Right atrium auricular region (tissue), 2 donors: ENCODE measurements around the gene THAP9. TPM values are rescaled to one million over a fixed set of nuclear protein-coding genes. Genes with fewer than 3 reads are reported as not detected.
"Not testable (repeated sequence)": the region's sequence is repeated elsewhere in the genome, so short reads cannot be mapped to it uniquely, and the experiment has no call there.

Experiments used
- DNase-seq: peaks from one replicate; pipeline ENCODE4 v3.0.0-alpha.2; 2019; ENCODE audit warnings: low spot score
- H3K27ac ChIP-seq, 2 donors: fragments of 200-600 bp; sonication (generic); 1 replicate in 1 of 2; 2 replicates in 1 of 2; pipeline ENCODE4 v1.5.1; 2016 to 2019
- H3K27me3 ChIP-seq, 2 donors: fragments of 200-600 bp; sonication (generic); one replicate each; pipeline versions ENCODE4 v1.5.1 to v1.6.0; 2017 to 2019
- H3K36me3 ChIP-seq: fragments of 200-600 bp; sonication (generic); one replicate; pipeline ENCODE4 v1.5.1; 2016
- H3K4me1 ChIP-seq, 2 donors: fragments of 200-600 bp; sonication (generic); one replicate each; pipeline versions ENCODE4 v1.5.1 to v1.6.0; 2017 to 2019
- H3K4me3 ChIP-seq, 2 donors: fragments of 200-600 bp; sonication (generic); 1 replicate in 1 of 2; 2 replicates in 1 of 2; pipeline ENCODE4 v1.5.1; 2017 to 2019; ENCODE audit warnings: mild to moderate bottlenecking in 1 of 2, moderate library complexity in 1 of 2
- H3K9me3 ChIP-seq, 2 donors: fragments of 200-600 bp; sonication (generic); one replicate each; pipeline ENCODE4 v1.5.1; 2019
- total RNA-seq, 2 donors: library from RNA; depleted of rRNA; stranded (reverse); fragments of >200 nt; gene quantifications; one replicate each; pipeline ENCODE4 v1.1.0, GENCODE V29; 2016
- TF ChIP-seq, protein P1 (sequence below), 2 donors: fragments of 200-600 bp; sonication (generic); IDR thresholded peaks; one replicate each; pipeline ENCODE4 v1.5.1; 2019; ENCODE audit warnings: antibody characterized with exemption in 2 of 2

The THAP9 gene
- 1 to 10 TPM; 2.2 to 3.0 TPM for total RNA-seq

DNA sequence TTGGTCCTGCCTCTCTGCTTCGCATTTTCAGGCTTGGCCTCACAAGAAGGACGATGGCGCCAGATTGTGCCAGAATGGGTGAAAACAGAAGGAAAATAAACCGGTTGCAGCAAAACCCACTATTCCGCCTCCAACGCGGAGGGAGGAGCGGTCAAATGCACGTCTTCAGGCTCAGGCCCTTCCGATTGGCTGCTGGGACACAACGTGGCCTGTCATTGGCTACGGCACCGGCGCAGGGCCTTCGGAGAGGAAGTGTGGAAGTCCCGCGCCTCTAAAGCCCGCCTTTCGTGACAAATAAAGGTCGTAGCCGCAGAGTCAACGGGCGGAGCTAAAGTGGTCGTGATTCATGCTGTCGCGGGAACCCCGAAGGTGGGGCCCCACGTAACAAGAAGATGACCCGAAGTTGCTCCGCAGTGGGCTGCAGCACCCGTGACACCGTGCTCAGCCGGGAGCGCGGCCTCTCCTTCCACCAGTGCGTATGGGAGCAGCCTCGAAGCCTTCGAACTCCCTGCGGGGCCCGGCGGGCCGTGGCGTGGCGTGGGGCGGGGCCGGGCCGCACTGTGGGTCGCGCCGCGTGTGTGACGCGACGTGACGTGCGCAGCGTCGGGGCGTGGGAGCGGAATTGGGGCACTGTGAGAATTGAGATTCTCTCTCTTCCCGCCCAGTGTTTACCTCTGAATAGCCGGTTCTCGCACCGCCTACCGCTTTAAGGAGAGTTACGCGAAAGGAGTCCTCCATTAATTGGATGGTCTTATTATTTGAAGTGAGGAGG lies at the start of gene THAP9:
TSS of gene THAP9 (plus strand) at position 325 of the 772 bp plus-strand sequence. CDS start at position 393, 68 bp downstream.
- H3K4me1 ChIP-seq = peaks cover 0 to 33% of the 10 kb centered on the region in 2 donors
- peak within 1 kb of the TSS; percentile 97 to 98 for H3K27ac ChIP-seq
- peaks cover 10% of the 10 kb centered on the region for H3K36me3 ChIP-seq
- peak; percentile 100 for DNase-seq
- H3K4me3 ChIP-seq = peak within 1 kb of the TSS; percentile 58 to 79
- no peaks in the 10 kb centered on the region for H3K9me3 ChIP-seq
- H3K27me3 ChIP-seq = no peaks in the 10 kb centered on the region
- TF ChIP-seq, protein P1, sequence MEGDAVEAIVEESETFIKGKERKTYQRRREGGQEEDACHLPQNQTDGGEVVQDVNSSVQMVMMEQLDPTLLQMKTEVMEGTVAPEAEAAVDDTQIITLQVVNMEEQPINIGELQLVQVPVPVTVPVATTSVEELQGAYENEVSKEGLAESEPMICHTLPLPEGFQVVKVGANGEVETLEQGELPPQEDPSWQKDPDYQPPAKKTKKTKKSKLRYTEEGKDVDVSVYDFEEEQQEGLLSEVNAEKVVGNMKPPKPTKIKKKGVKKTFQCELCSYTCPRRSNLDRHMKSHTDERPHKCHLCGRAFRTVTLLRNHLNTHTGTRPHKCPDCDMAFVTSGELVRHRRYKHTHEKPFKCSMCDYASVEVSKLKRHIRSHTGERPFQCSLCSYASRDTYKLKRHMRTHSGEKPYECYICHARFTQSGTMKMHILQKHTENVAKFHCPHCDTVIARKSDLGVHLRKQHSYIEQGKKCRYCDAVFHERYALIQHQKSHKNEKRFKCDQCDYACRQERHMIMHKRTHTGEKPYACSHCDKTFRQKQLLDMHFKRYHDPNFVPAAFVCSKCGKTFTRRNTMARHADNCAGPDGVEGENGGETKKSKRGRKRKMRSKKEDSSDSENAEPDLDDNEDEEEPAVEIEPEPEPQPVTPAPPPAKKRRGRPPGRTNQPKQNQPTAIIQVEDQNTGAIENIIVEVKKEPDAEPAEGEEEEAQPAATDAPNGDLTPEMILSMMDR (IDR thresholded peaks at IDR 0.05) = no peak

DNA sequence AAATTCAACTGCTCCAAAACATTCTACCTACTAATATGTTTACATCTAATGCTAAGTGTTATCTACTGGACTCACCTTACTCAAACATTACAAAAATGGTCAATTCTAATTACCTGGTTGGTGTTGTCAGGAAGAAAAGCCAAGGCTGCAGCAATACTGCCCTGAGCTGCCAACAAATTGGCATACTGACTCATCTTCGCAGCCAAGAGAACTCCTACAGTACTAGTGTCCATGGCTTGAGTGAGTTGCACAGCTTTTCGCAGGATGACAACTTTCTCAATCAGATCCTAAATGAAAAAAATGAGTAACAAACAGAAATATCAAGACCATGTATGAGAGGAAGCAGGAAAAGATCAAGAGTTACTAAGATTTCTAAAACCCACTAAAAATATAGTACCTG lies 49.2 kb upstream of the THAP9 start:
- Histone ChIP-seq H3K27me3 (no peaks in the 10 kb centered on the region), H3K4me3 (no peak overlapping the region), H3K9me3 (no peaks in the 10 kb centered on the region), H3K4me1 (no peaks in the 10 kb centered on the region), H3K27ac (no peak overlapping the region), H3K36me3 (peaks cover 91% of the 10 kb centered on the region)
- TF ChIP-seq, protein P1 (IDR thresholded peaks at IDR 0.05) = no peak
- DNase-seq = no peak

DNA sequence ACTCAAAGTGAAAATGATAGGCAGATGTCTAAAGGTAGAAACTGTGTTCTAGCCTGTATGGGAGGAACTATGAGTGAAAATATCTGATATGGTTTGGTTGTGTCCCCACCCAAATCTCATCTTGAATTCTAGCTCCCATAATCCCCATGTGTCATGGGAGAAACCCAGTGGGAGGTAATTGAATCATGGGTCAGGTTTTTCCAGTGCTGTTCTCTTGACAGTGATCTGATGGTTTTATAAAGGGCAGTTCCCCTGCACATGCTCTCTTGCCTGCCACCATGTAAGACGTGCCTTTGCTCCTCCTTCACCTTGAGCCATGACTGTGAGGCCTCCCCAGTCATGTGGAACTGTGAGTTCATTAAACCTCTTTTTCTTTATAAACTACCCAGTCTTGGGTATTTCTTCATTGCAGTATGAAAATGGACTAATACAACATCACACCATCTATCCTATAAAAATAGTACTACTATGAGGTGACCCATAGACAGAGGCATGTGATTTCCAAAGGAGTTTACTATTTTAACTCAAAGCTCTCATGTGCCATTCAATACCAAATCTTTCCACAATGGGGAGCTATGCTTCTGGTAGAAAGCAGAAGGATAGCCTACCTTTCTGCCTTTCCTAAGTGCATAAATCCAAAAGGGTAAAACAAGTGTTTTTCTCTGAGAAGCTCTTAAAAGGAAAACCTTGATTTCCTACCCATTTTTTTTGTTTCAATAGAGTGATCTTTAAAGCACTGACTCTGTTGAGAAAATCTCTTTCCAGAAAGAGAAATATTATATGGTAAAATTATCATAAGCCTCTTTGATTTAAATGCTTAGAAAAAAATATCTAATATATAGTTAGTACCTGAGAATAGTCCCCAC lies 48.4 kb upstream of the THAP9 start:
- H3K9me3 ChIP-seq = no peaks in the 10 kb centered on the region
- H3K27me3 ChIP-seq = no peaks in the 10 kb centered on the region
- peaks cover 91% of the 10 kb centered on the region for H3K36me3 ChIP-seq
- TF ChIP-seq, protein P1 (IDR thresholded peaks at IDR 0.05) = peak in 1 of 2 donors; percentile 49
- no peak overlapping the region for H3K4me3 ChIP-seq
- no peaks in the 10 kb centered on the region for H3K4me1 ChIP-seq
- no peak overlapping the region for H3K27ac ChIP-seq
- no peak for DNase-seq

DNA sequence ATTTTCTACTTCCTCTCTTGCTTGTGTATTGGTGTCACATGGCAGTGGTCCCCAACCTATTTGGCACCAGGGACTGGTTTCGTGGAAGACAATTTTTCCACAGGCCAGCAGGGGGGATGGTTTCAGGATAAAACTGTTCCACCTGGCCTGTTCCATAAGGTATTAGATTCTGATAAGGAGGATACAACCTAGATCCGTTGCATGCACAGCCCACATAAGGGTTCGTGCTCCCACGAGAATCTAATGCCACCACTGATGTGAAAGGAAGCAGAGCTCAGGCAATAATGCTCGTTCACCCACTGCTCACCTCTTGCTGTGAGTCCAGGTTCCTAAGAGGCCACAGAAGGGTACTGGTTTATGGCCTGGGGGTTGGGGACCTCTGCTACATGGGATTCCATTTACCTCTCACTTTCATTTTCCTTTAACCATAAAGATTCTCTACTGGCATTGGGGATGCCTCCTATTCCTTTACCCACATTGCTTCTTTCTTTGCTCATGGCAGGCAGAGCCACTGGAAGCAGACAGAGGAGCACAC lies 47.7 kb upstream of the THAP9 start:
- Histone ChIP-seq H3K27me3 (no peaks in the 10 kb centered on the region), H3K9me3 (no peaks in the 10 kb centered on the region), H3K27ac (no peak overlapping the region), H3K4me3 (no peak overlapping the region), H3K36me3 (peaks cover 91% of the 10 kb centered on the region), H3K4me1 (no peaks in the 10 kb centered on the region)
- TF ChIP-seq, protein P1 (IDR thresholded peaks at IDR 0.05) = no peak
- no peak for DNase-seq

- H3K4me1 ChIP-seq, H3K27me3 ChIP-seq: not testable (repeated sequence)
- H3K36me3 ChIP-seq = peaks cover 73% of the 10 kb centered on the region
Observed at GRCh38 chr4:82860487-82860886, 40.0 kb upstream of the THAP9 start.

DNA sequence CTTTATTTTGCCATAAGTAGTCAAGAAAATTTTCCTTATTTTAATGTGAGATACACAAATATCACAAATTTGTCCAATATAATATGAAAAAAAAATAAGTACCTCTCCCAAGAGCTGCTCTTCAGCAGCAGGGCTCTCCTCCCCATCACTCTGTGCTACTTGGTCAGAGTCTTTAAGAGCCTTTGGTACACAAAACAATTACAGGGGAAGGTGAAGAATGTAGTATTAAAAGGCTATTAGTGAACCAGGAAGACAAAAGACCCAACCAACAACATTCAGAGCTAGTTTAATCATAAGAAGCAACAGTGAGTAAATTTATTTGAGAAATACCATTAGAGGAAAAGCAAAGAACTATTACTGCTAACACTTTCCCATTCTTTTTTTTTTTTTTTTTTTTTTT lies 39.0 kb upstream of the THAP9 start:
- DNase-seq = no peak
- no peak overlapping the region for H3K27ac ChIP-seq
- H3K9me3 ChIP-seq = no peaks in the 10 kb centered on the region
- H3K27me3 ChIP-seq = no peaks in the 10 kb centered on the region
- no peak overlapping the region for H3K4me3 ChIP-seq
- peaks cover 73% of the 10 kb centered on the region for H3K36me3 ChIP-seq
- H3K4me1 ChIP-seq = peaks cover 0 to 12% of the 10 kb centered on the region in 2 donors
- TF ChIP-seq, protein P1 (IDR thresholded peaks at IDR 0.05) = no peak

More at GRCh38 chr4:82860487-82860886, 40.0 kb upstream of the THAP9 start:
- not testable (repeated sequence) for H3K9me3 ChIP-seq, H3K4me3 ChIP-seq, H3K27ac ChIP-seq, DNase-seq
